ENCODE results near the gene EFCAB12. TPM values are rescaled to one million over a fixed set of nuclear protein-coding genes. Genes with fewer than 3 reads are reported as not detected.

EFCAB12 gene
- total RNA-seq, 1 experiment from 2014 or later = 0.71 TPM

GRCh38 chr3:129404130-129404529 lies 24.3 kb downstream of the EFCAB12 start:
- Histone ChIP-seq H3K36me3 (ENCODE audit: insufficient read depth, low read length, poor library complexity, severe bottlenecking) (no peaks in the 10 kb centered on the region), H3K4me1 (ENCODE audit: insufficient read depth, low read length, poor library complexity, severe bottlenecking) (no peaks in the 10 kb centered on the region), H3K27me3 (replicated peaks; ENCODE audit: insufficient read depth, low read depth, low read length, poor library complexity) (no peaks in the 10 kb centered on the region), H3K9me3 (ENCODE audit: low read depth, low read length, poor library complexity, severe bottlenecking) (no peaks in the 10 kb centered on the region), H3K4me3 (ENCODE audit: low read depth, low read length, poor library complexity, severe bottlenecking) (no peak overlapping the region), H3K27ac (ENCODE audit: low read depth, low read length, poor library complexity, severe bottlenecking) (no peak overlapping the region)
- BruUV-seq (replicated peaks) = no TSS peak
- no peak for DNase-seq (ENCODE audit: low spot score)
- intact Hi-C loops (cut with micrococcal nuclease; ENCODE audit: unreplicated experiment) = no loop called here
- ChIA-PET CTCF (no interaction called here), POLR2A (ENCODE audit: low non-redundant PET) (no interaction called here)
- no peak for TF ChIP-seq CTCF (conservative IDR thresholded peaks at IDR 0.05; ENCODE audit: low read depth, low read length)
- no peak for TF ChIP-seq EZH2 (IDR thresholded peaks at IDR 0.05; ENCODE audit: borderline replicate concordance, low read depth, low read length, poor library complexity, severe bottlenecking)

GRCh38 chr3:129403450-129403849 lies 25.0 kb downstream of the EFCAB12 start:
- DNase-seq (ENCODE audit: low spot score) = no peak
- TF ChIP-seq EZH2 (IDR thresholded peaks at IDR 0.05; ENCODE audit: borderline replicate concordance, low read depth, low read length, poor library complexity, severe bottlenecking) (no peak), CTCF (conservative IDR thresholded peaks at IDR 0.05; ENCODE audit: low read depth, low read length) (no peak)
- Histone ChIP-seq H3K27ac (ENCODE audit: low read depth, low read length, poor library complexity, severe bottlenecking) (no peak overlapping the region), H3K9me3 (ENCODE audit: low read depth, low read length, poor library complexity, severe bottlenecking) (no peaks in the 10 kb centered on the region), H3K36me3 (ENCODE audit: insufficient read depth, low read length, poor library complexity, severe bottlenecking) (no peaks in the 10 kb centered on the region), H3K4me1 (ENCODE audit: insufficient read depth, low read length, poor library complexity, severe bottlenecking) (no peaks in the 10 kb centered on the region), H3K4me3 (ENCODE audit: low read depth, low read length, poor library complexity, severe bottlenecking) (no peak overlapping the region), H3K27me3 (replicated peaks; ENCODE audit: insufficient read depth, low read depth, low read length, poor library complexity) (no peaks in the 10 kb centered on the region)
- CTCF ChIA-PET = no interaction called here
- intact Hi-C loops (cut with micrococcal nuclease; ENCODE audit: unreplicated experiment) = no loop called here
- BruUV-seq (replicated peaks) = no TSS peak
- POLR2A ChIA-PET (ENCODE audit: low non-redundant PET) = no interaction called here

- TF ChIP-seq CTCF (conservative IDR thresholded peaks at IDR 0.05; ENCODE audit: low read depth, low read length) (no peak), EZH2 (IDR thresholded peaks at IDR 0.05; ENCODE audit: borderline replicate concordance, low read depth, low read length, poor library complexity, severe bottlenecking) (no peak)
- no peak for DNase-seq (ENCODE audit: low spot score)
- H3K27ac ChIP-seq (ENCODE audit: low read depth, low read length, poor library complexity, severe bottlenecking) = no peak overlapping the region
- H3K4me3 ChIP-seq (ENCODE audit: low read depth, low read length, poor library complexity, severe bottlenecking) = no peak overlapping the region
- H3K27me3 ChIP-seq (replicated peaks; ENCODE audit: insufficient read depth, low read depth, low read length, poor library complexity) = no peaks in the 10 kb centered on the region
- no peaks in the 10 kb centered on the region for H3K9me3 ChIP-seq (ENCODE audit: low read depth, low read length, poor library complexity, severe bottlenecking)
- POLR2A ChIA-PET (ENCODE audit: low non-redundant PET) = no interaction called here
- intact Hi-C loops (cut with micrococcal nuclease; ENCODE audit: unreplicated experiment) = no loop called here
- no peaks in the 10 kb centered on the region for H3K36me3 ChIP-seq (ENCODE audit: insufficient read depth, low read length, poor library complexity, severe bottlenecking)
- no peaks in the 10 kb centered on the region for H3K4me1 ChIP-seq (ENCODE audit: insufficient read depth, low read length, poor library complexity, severe bottlenecking)
- CTCF ChIA-PET = no interaction called here
- no TSS peak for BruUV-seq (replicated peaks)
These were observed 25.8 kb downstream of the EFCAB12 start for GRCh38 chr3:129402616-129403015.

Measured in A673 (cell line).